Cardiac ventricle fibroblast (primary cell): ENCODE measurements around the gene TPRX1. TPM values are rescaled to one million over a fixed set of nuclear protein-coding genes. Genes with fewer than 3 reads are reported as not detected.

Experiments
- total RNA-seq: library from RNA; depleted of rRNA; stranded (reverse); fragments of >200 nt; gene quantifications from 2 replicates; pipeline ENCODE4 v1.2.3, GENCODE V29; 2015

The TPRX1 gene
- not detected in 2 replicates for total RNA-seq

GRCh38 chr19:47804451-47804850 is at the start of gene TPRX1:
TPRX1 (minus strand) TSS chr19:47804551; CDS start chr19:47804539, 12 bp downstream.

DNA sequence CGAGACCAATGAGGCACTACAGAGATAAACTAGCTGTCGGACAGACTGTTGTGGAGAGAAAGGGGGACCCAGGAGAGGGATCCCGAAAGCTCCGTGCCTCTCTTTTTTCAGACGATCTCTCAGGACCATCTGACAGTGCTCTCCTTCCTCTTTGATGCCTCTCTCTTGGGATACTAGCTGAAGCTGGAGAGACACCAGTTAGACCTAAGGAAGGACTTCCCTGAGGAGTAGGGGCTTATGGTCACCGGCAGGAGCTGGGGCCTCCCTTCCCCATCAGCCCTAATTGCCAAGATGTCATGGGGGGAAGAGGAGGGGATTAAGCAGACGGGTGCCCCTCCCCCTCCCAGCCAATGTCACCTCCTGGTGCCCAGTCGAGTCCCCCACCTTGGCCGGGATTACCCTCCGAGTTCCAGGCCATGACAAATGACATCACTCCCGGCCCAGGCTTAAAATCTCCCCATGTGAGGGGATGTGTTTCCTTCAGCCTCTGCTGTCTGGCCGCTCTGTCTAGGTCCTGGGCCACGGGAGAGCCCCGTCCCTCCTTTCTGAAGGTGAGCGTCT is 17.2 kb upstream of the TPRX1 start, which contains the start of gene CRX:
Gene CRX, plus strand, starts transcription at position 478 of the 561 bp plus-strand sequence. CDS start 12,507 bp downstream, outside the sequence.

GRCh38 chr19:47778049-47778953 is 26.1 kb downstream of the TPRX1 start, which contains the start of gene SELENOW:
SELENOW (plus strand) TSS chr19:47778703; CDS start chr19:47778786, 83 bp downstream.

Other genes with a start within 250 kb of the TPRX1 start
- gene ZNF541, start 231.4 kb downstream of the TPRX1 start, total RNA-seq: not detected in 2 replicates
- 14.9 and 22.2 TPM in 2 replicates for gene BICRA, start 195.4 kb downstream of the TPRX1 start, total RNA-seq
- 339 and 398 TPM in 2 replicates for gene EHD2, start 91.1 kb downstream of the TPRX1 start, total RNA-seq
- gene NOP53, start 59.0 kb downstream of the TPRX1 start, total RNA-seq: 309 and 350 TPM in 2 replicates
- gene SELENOW, start 25.8 kb downstream of the TPRX1 start, total RNA-seq: 145 and 163 TPM in 2 replicates
- not detected in 2 replicates for gene CRX, start 17.4 kb upstream of the TPRX1 start, total RNA-seq
- not detected in 2 replicates for gene TPRX2, start 54.7 kb upstream of the TPRX1 start, total RNA-seq
- gene SULT2A1, start 81.8 kb upstream of the TPRX1 start, total RNA-seq: not detected in 2 replicates
- not detected in 2 replicates for gene BSPH1, start 187.6 kb upstream of the TPRX1 start, total RNA-seq
- not detected in 2 replicates for gene ELSPBP1, start 190.1 kb upstream of the TPRX1 start, total RNA-seq
- gene CABP5, start 239.5 kb upstream of the TPRX1 start, total RNA-seq: not detected in 2 replicates